Stomach smooth muscle (tissue), 2 donors: ENCODE measurements around the gene SNX25.
A peak's percentile ranks its signal among the peaks of the same experiment; 100 is the strongest.

Source experiments
- H3K27ac ChIP-seq: one replicate; pipeline ENCODE4 v1.7.0; 2013; ENCODE audit warnings: mild to moderate bottlenecking, low read length, inconsistent platforms
- H3K27me3 ChIP-seq, 2 donors: one replicate each; pipeline ENCODE4 v1.7.0; 2013; ENCODE audit warnings: low read length in 2 of 2; ENCODE audit not compliant: insufficient read depth in 2 of 2, control insufficient read depth in 1 of 2
- H3K36me3 ChIP-seq, 2 donors: one replicate each; pipeline ENCODE4 v1.7.0; 2013; ENCODE audit warnings: low read length in 2 of 2; ENCODE audit not compliant: control insufficient read depth in 2 of 2, insufficient read depth in 2 of 2
- H3K4me1 ChIP-seq: one replicate; pipeline ENCODE4 v1.7.0; 2013; ENCODE audit warnings: low read length; ENCODE audit not compliant: control insufficient read depth, insufficient read depth
- H3K4me3 ChIP-seq, 2 donors: one replicate each; pipeline ENCODE4 v1.7.0; 2013; ENCODE audit warnings: low read length in 2 of 2
- H3K9ac ChIP-seq, 2 donors: one replicate each; pipeline ENCODE4 v1.7.0; 2013; ENCODE audit warnings: low read length in 2 of 2, mild to moderate bottlenecking in 1 of 2
- H3K9me3 ChIP-seq, 2 donors: one replicate each; pipeline ENCODE4 v1.7.0; 2013; ENCODE audit warnings: low read length in 2 of 2; ENCODE audit not compliant: control insufficient read depth in 2 of 2
- donor health status: healthy.
- donor health status: Pancreatic carcinoma.

SNX25 gene

GRCh38 chr4:185344743-185345538 is 135.5 kb downstream of the SNX25 start:
- no peak overlapping the region for H3K9ac ChIP-seq
- H3K27ac ChIP-seq: peak overlapping the region; percentile 43
- no peaks in the 10 kb centered on the region for H3K9me3 ChIP-seq
- H3K36me3 ChIP-seq: peaks cover 8 to 11% of the 10 kb centered on the region in 2 donors
- peaks cover 3% of the 10 kb centered on the region for H3K4me1 ChIP-seq
- H3K4me3 ChIP-seq: peak overlapping the region; percentile 1 to 35
- H3K27me3 ChIP-seq: no peaks in the 10 kb centered on the region

- peaks cover 4 to 7% of the 10 kb centered on the region in 2 donors for H3K36me3 ChIP-seq
- no peak overlapping the region for H3K27ac ChIP-seq
- H3K4me1 ChIP-seq: peaks cover 3% of the 10 kb centered on the region
- no peak overlapping the region for H3K9ac ChIP-seq
- H3K4me3 ChIP-seq: no peak overlapping the region
- H3K27me3 ChIP-seq: no peaks in the 10 kb centered on the region
- no peaks in the 10 kb centered on the region for H3K9me3 ChIP-seq
Measured at GRCh38 chr4:185346975-185347601, 137.7 kb downstream of the SNX25 start.

GRCh38 chr4:185351691-185352090 is 142.3 kb downstream of the SNX25 start:
- Histone ChIP-seq H3K4me3 (no peak overlapping the region), H3K9ac (no peak overlapping the region), H3K27me3 (no peaks in the 10 kb centered on the region), H3K27ac (no peak overlapping the region), H3K36me3 (peaks cover 15 to 17% of the 10 kb centered on the region in 2 donors), H3K9me3 (no peaks in the 10 kb centered on the region), H3K4me1 (no peaks in the 10 kb centered on the region)

- Histone ChIP-seq H3K4me3 (no peak overlapping the region), H3K36me3 (peaks cover 15 to 17% of the 10 kb centered on the region in 2 donors), H3K27me3 (no peaks in the 10 kb centered on the region), H3K9me3 (no peaks in the 10 kb centered on the region), H3K4me1 (no peaks in the 10 kb centered on the region), H3K9ac (no peak overlapping the region), H3K27ac (no peak overlapping the region)
Measured at GRCh38 chr4:185352202-185352601, 142.8 kb downstream of the SNX25 start.

- H3K4me1 ChIP-seq: no peaks in the 10 kb centered on the region
- no peak overlapping the region for H3K27ac ChIP-seq
- H3K27me3 ChIP-seq: no peaks in the 10 kb centered on the region
- no peak overlapping the region for H3K4me3 ChIP-seq
- H3K9me3 ChIP-seq: no peaks in the 10 kb centered on the region
- no peak overlapping the region for H3K9ac ChIP-seq
- H3K36me3 ChIP-seq: peaks cover 17% of the 10 kb centered on the region in 2 donors
Measured at GRCh38 chr4:185352741-185353140, 143.3 kb downstream of the SNX25 start.

GRCh38 chr4:185357211-185357610 is 147.8 kb downstream of the SNX25 start:
- peaks cover 14 to 22% of the 10 kb centered on the region in 2 donors for H3K36me3 ChIP-seq
- H3K9ac ChIP-seq: no peak overlapping the region
- no peaks in the 10 kb centered on the region for H3K9me3 ChIP-seq
- no peaks in the 10 kb centered on the region for H3K4me1 ChIP-seq
- no peaks in the 10 kb centered on the region for H3K27me3 ChIP-seq
- H3K4me3 ChIP-seq: no peak overlapping the region
- H3K27ac ChIP-seq: no peak overlapping the region

GRCh38 chr4:185357733-185358440 is 148.5 kb downstream of the SNX25 start:
- H3K27ac ChIP-seq: no peak overlapping the region
- no peaks in the 10 kb centered on the region for H3K27me3 ChIP-seq
- peaks cover 13 to 15% of the 10 kb centered on the region in 2 donors for H3K36me3 ChIP-seq
- no peak overlapping the region for H3K4me3 ChIP-seq
- H3K4me1 ChIP-seq: no peaks in the 10 kb centered on the region
- H3K9me3 ChIP-seq: no peaks in the 10 kb centered on the region
- H3K9ac ChIP-seq: no peak overlapping the region

- Histone ChIP-seq H3K27ac (no peak overlapping the region), H3K27me3 (no peaks in the 10 kb centered on the region), H3K9me3 (no peaks in the 10 kb centered on the region), H3K4me3 (no peak overlapping the region), H3K4me1 (no peaks in the 10 kb centered on the region), H3K36me3 (peaks cover 13 to 15% of the 10 kb centered on the region in 2 donors), H3K9ac (no peak overlapping the region)
Measured at GRCh38 chr4:185358514-185358913, 149.1 kb downstream of the SNX25 start.

GRCh38 chr4:185358959-185359358 is 149.6 kb downstream of the SNX25 start:
- Histone ChIP-seq H3K9me3 (no peaks in the 10 kb centered on the region), H3K4me3 (no peak overlapping the region), H3K4me1 (no peaks in the 10 kb centered on the region), H3K36me3 (peaks cover 13 to 15% of the 10 kb centered on the region in 2 donors), H3K27me3 (no peaks in the 10 kb centered on the region), H3K9ac (no peak overlapping the region), H3K27ac (no peak overlapping the region)

GRCh38 chr4:185359767-185360446 is 150.5 kb downstream of the SNX25 start:
- no peak overlapping the region for H3K9ac ChIP-seq
- no peaks in the 10 kb centered on the region for H3K9me3 ChIP-seq
- no peaks in the 10 kb centered on the region for H3K27me3 ChIP-seq
- peaks cover 4 to 12% of the 10 kb centered on the region in 2 donors for H3K36me3 ChIP-seq
- no peak overlapping the region for H3K27ac ChIP-seq
- H3K4me1 ChIP-seq: no peaks in the 10 kb centered on the region
- no peak overlapping the region for H3K4me3 ChIP-seq
